Stimulated activated CD4-positive, alpha-beta T cell treated with anti-CD3 and anti-CD28 coated beads, TNF-alpha, amount 100 ng/mL, for 4 hours (primary cell): Measurements from ENCODE around the gene GNRH2.
"Not testable (repeated sequence)": the region's sequence is repeated elsewhere in the genome, so short reads cannot be mapped to it uniquely, and the experiment has no call there.

ENCODE experiments used
- DNase-seq, 3 experiments: peaks; one replicate each; pipeline ENCODE4 v3.0.0-alpha.2; 2020; ENCODE audit warnings: low read depth in 3 of 3

Gene GNRH2, protein sequence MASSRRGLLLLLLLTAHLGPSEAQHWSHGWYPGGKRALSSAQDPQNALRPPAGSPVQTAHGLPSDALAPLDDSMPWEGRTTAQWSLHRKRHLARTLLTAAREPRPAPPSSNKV

DNA sequence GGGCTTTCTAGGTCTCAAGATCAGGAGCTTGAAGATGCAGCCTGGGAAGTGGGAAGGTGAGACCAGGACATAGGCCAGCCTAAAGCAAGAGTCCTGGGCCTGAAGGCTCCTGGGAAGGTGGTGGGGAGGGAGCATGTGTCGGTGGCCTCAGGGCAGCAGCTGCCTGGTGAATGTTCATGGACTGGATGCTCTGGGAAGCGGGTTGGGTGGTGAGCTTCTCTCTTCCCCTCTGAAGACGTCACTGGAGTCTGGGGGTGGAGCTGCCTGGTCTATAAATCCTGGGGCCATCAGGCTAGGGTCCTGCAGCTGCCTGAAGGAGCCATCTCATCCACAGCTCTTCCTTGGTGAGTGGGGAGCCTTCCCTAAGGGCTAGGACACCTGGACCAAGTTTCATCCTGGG lies at the start of gene GNRH2:
Gene GNRH2 (plus strand): TSS at position 301 of the 400 bp plus-strand sequence. CDS start 793 bp downstream, outside the sequence.
- no peak for DNase-seq

DNA sequence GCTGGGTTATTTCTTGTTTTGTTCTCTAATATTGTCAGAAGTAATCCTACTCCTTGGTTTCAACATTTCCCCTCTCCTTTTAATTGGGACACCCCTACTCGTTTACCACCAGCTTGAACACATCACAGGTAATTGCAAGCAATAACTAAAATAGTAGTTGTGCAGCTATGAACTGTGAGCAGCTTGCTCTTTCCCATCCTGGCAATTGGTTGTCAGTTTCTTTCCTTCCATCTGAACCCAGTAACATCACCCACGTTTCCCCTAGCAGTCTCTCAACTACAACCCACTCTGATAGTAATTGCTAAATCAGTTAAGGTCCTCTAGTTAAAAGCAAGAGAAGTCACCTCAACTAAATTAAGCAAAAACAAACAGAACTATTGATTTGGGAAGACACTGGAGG lies 47.6 kb upstream of the GNRH2 start:
- no peak for DNase-seq

DNA sequence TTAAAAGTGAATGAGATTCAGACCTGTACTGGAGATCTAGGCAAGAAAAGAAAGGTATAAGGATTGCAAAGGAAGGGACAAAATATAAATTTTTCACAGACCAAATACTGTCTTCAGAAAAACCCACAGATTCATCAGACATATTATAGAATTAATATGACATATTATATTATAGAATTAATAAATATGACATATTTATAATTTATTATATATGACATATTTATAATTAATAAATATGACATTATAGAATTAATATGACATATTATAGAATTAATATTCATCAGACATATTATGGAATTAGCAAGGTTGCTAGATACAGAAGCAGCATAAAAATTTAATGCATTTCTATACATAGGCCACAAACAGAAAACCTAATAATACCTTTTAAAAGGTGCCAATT lies 44.7 kb upstream of the GNRH2 start:
- DNase-seq = no peak

DNA sequence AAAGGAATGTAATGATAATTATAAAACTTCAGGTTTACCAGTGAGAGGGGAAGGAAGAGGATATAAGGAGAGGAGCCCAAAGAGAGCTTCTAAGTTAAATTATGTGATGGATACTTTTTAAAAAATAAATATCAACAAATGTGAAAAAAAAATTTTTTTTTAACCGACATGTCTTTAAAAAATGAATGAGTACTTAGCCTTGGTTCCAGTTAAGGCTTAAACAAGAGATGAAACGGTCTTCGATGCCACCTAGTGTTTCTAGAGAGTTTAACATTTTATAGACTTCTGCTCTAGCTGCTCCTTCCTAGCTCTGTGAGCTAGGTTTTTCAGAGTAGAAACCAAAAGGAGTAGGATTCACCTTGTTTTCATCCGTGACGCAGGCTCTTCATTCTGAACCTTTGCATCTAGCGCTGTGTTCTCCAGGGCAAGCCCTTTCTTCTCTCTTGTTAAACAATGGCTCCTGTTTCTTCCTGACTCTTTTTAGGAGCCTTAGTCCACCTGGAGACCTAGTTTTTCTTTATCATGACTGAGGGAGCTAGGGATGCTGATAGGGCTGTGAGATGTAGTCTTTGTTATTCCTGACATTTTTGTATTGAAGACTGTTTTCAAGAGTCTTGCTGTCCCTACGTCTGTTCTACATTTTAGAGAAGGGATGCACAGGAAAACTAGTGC lies 42.4 kb upstream of the GNRH2 start:
- DNase-seq = no peak

DNA sequence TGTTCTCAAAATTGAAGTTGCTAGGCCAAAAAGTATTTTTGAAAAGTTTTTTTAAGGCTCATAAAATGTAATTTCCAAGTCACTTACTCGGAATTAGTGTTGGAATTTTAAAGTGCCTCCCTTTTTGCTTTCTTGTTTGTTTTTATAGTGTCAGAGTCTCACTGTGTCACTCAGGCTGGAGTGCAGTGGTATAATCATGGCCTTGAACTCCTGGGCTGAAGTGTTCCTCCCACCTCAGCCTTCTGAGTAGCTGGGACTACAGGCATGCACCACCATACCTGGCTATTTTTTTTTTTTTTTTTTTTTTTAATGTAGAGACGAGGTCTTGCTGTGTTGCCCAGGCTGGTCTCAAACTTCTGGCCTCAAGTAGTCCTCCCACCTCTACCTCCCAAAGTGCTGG lies 40.0 kb upstream of the GNRH2 start:
- DNase-seq = no peak

DNA sequence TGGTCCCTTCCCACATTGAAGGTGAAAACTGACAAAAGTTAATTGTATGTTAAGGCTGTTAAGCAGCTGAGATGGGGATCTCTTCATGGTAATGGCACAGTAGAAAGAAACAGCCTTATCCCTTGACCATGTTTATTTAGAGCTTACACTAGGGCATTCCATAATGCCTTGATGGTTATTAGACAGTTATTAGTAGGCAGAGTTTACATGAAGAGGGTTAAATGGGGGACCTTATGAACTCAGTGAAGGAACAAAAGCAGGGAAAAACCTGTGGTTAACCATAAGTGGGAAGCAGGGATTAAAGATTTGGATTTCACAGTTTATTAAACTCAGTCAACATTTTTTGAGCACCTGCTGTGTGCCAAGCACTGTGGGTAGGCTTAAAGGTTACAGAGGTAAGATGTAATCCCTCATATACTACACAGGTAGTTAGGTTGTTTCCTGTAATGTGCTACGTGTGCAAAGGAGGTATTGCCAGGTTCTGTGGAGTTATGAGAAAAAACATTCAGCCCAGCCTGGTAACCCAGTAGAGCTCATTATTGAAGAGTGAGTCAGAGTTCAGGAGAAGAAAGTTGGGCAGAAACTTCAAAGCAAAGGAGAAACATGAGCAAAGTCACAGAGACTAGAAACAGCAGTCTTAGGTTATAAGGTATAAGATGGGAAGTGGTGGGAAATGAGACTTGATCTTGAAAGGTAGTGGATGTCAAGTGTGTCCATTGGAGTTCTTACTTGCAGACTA lies 32.3 kb upstream of the GNRH2 start:
- DNase-seq = no peak

DNA sequence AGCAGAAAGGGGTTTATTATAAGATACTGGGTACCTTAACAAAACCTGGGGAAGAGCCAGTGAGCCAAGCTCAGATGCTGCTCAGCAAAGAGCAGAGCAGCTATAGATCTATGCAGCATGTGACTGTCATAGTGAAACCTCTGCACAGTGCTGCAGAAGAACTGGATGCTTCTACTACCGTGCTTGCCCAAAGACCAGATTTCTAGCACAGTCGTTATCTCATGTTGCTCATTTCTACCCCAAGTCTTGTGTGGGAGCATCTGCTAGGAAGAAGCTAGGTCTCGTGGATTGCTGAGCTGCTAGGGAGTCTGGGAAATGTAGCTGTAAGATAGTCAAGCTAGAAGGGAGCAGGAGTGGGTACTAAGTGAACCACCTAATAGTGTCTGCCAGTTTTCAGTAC lies 31.7 kb upstream of the GNRH2 start:
- no peak for DNase-seq

DNA sequence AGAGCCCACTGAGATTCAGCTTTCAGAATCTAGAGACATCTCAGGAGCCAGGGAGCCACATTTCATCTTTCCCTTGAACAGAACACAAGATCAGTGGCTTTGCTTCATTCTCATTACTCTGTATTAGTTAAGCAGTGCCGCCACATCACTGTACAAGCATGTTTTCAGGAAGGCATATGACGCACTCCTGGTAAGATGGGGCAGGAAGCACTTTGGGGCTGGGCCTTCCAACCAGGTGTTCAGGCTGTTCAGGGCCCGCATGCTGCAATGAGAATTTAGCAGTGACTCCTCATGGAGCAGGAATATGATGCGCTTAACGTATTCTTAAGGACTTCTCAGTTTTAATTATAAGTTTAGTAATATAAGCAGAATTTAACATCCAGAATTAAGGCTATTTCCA lies 29.7 kb upstream of the GNRH2 start:
- DNase-seq = no peak

DNA sequence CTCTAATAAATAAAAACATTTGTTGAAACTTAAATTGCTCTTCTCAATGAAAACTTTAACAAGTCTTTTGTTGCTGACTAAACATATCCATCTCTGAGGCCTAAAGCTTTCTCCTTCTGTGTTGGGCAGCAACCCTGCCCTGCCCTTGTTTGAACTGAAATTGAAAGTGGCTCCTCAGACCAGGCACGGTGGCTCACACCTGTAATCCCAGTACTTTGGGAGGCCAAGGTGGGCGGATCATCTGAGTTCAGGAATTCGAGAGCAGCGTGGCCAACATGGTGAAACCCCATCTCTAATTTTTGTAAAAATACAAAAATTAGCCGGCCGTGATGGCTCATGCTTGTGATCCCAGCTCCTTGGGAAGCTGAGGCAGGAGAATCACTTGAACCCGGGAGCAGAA lies 29.2 kb upstream of the GNRH2 start:
- DNase-seq = no peak

DNA sequence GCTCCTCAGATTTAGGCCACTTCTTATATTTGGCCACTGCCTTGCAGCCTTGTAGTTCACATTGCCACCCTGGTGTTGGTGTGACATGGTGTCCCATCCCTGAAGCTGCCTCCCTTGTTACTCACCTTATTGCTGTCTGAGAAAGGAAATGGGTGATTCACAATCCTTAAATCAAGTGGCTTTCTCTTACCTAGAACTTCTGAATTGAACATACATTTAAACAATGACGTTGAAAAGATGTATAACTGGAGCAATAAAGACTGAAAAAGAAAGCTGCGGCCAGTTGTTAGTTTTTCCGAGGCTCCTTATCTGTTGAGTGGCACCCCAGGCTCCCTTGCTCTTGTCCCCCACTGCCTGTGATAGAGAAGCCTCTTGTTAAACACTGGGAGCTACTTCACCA lies 28.8 kb upstream of the GNRH2 start:
- no peak for DNase-seq

DNA sequence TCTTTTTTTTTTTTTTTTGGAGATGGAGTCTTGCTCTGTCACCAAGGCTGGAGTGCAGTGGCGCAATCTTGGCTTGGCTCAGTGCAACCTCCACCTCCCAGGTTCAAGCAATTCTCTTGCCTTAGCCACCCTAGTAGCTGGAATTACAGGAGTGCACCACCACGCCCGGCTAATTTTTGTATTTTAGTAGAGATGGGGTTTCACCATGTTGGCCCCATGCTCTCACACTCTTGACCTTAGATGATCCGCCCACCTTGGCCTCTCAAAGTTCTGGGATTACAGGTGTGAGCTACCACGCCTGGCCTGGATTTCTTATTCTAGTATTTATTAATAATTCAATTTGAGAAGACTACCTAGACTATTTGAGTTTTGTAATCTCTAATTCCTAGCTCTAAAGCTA lies 28.1 kb upstream of the GNRH2 start:
- not testable (repeated sequence) for DNase-seq

DNA sequence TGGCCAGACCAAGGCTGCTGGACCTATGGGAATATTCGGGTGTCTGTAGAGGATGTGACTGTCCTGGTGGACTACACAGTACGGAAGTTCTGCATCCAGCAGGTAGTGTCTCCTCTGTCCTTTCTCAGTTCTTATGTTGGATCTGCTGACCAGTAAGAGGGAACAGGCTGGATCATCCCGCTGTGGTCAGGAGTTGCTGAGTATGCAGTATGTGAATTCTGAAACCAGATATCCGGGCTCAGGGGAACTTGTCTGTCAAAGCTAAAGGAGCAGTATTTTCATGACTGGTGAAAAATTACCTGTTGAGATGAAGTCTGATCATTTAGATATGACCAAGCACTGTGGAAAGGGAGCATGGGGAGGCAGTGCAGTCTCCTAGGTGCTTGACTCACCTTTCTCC lies 22.1 kb upstream of the GNRH2 start:
- DNase-seq = no peak

DNA sequence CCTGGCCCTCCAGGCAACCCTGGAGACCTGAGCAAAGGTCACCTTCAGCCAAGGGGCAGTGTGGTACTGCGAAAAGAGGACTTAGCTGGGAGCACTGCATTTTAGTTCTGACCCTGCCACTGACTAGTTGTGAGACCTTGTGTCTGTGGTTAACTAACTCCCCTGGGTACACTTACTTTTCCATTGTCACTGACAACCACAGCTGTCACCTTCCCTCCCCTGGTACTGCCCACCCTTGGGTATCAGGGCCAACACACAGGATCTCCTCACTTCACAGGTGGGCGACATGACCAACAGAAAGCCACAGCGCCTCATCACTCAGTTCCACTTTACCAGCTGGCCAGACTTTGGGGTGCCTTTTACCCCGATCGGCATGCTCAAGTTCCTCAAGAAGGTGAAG lies 21.6 kb upstream of the GNRH2 start:
- no peak for DNase-seq

DNA sequence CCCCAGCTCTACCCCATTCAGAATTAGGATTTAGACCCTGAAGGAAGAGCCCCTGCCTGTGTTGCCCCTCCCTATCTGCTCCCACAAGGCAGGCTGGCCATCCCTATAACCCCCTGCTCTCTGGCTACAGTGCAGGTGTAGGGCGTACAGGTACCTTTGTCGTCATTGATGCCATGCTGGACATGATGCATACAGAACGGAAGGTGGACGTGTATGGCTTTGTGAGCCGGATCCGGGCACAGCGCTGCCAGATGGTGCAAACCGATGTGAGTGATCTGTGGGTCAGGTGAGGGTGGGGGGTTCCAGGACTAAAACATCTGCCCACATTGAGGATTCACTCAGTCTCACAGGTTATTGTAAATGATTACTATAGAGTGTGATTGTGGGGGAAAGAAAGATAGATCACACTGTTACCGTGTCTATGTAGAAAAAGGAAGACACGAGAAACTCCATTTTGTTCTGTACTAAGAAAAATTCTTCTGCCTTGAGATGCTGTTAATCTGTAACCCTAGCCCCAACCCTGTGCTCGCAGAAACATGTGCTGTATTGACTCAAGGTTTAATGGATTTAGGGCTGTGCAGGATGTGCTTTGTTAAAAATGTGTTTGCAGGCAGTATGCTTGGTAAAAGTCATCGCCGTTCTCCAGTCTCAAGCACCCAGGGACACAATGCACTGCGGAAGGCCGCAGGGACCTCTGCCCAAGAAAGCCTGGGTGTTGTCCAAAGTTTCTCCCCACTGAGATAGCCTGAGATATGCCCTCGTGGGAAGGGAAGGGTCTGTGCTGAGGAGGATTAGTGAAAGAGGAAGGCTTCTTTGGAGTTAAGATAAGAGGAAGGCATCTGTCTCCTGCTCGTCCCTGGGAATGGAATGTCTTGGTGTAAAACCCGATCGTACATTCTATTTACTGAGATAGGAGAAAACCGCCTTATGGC lies 20.6 kb upstream of the GNRH2 start:
- DNase-seq = not testable (repeated sequence)

DNA sequence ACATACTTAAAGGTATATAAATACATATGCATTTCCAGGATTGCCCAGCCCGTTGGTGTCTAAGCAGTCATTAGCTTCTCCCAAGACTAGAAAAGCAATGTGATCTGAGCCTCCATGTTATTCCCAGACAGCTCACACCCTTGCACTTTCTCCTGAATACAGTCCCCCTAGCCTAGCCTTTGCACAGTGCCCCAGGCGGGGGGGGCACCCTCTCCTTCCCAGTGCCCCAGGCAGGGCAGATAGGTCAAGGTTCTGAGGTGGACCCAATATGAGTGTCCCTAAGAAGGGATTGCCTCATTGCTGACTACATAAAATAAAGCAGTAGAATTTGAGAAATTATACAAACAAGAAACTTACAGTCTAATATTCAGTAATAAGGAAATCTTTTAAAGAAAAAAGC lies 15.4 kb upstream of the GNRH2 start:
- DNase-seq = no peak

DNA sequence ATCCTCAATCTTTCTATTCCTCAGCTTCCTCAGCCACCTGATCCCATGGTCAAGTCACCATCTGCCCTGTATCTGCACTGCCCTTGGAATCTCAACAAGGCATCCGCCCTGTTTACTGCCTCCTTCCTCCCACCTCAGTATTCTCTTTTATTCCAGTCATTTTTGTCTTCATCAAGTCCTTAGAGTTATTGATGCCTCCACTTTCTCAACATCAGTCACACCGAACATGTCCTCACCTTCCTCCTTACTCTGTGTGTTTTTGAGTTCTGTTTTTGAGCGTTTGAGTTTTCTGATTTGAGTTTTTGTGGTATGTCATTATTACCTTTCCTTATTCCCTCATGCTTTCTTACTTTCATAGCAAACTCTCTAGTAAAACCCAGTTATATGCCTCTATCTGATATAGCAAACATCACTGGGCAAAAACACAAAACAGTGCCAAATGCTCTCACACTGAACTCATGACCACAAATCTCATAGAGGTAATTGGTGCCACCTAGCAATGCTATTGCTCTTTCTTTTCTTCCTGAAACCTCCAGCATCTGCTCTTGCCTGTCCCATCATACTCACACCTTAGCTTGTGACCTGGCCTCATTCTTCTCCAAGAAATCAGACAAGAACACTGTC lies 11.8 kb upstream of the GNRH2 start:
- no peak for DNase-seq

DNA sequence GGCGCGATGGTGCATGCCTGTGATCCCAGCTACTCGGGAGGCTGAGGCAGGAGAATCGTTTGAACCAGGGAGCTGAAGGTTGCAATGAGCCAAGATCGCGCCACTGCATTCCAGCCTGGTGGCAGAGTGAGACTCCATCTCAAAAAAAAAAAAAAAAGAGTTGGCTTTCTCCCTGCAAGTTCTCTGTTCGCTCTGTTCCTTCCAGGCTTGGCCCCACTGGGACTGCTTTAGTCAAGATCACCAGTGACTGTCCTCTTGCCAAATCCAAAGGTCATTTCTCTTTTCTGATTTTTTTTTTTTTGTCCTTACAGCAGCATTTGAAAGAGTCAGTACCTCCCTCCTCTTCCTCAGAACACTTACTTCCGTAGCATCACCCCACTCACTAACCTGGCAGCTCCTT lies 10.8 kb upstream of the GNRH2 start:
- DNase-seq = no peak

DNA sequence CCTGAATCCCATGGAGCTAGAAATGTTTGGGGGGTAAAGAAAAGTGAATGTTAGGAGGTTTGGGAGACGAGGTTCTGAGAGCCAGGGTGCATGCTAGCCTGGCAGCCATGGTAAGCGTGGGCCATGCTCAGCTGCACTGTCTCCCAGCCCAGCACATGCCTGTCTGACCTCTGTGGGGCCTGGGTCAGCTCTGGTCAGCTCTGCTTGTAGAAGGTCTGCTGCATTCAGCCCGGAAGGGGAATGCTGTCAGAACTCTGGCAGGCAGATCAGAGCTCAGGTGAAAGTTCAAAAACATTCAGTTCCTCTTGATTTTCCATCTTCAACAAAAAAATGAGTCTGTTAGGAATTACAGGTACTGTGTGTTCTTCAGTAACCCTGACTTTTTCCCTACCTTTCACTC lies 5.8 kb upstream of the GNRH2 start:
- no peak for DNase-seq

DNA sequence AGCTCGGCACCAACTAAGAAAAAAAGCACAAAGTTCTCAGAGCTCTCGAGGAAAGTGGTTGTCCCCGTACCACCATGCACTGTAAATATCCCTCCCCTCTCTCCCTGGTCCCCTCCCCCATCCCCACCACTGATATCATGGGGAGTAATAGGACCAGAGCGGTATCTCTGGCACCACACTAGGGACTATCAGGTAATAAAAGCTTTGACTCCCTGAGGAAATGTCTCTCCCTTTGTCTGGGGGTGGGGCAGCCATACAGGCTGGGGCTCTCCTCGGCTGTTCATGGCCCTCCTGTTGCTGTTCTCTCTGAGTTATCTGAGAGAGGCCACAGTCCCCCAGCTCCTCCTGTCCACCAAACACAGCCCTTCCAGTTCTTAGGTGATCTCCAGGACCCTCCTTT lies 5.0 kb upstream of the GNRH2 start:
- DNase-seq = no peak

DNA sequence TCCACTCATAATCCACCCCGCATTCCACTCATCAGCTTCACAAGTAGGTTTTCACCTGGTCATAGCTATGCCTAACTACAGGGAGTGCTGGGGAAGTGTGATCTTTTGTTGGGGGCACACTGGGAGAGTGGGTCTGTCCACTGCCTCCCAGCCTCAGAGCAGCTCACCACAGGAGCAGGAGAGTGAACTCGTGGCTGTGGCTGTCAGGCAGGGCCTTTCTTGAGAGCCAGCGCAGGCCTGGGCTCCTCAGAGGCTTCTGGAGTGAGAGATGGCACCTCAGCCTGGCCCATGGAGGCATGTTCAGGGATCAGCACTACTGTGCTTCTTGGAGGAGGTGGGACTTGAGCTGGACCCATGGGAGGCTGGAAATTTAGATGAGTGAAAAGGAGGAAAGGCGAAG lies 4.0 kb upstream of the GNRH2 start:
- DNase-seq = no peak

DNA sequence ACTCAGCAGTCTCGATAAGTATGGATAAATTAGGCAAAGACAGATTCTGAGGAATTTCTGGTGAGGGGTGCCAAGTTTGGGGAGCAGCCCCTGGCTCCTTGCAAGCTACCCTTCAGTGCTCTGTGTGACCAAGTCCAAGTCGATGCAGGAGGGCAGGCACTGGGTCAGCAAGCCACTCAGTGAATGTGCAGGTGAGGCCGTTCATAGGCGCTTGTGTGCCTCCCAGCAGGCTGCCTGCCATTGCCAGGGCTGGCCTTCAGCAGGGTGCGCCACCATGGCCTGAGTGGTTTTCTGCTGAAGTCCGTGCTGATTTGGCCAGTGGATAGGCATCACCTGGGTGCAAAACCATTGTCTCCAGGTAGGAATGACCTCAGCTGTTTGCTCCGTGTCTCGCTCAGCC lies 3.3 kb upstream of the GNRH2 start:
- no peak for DNase-seq

DNA sequence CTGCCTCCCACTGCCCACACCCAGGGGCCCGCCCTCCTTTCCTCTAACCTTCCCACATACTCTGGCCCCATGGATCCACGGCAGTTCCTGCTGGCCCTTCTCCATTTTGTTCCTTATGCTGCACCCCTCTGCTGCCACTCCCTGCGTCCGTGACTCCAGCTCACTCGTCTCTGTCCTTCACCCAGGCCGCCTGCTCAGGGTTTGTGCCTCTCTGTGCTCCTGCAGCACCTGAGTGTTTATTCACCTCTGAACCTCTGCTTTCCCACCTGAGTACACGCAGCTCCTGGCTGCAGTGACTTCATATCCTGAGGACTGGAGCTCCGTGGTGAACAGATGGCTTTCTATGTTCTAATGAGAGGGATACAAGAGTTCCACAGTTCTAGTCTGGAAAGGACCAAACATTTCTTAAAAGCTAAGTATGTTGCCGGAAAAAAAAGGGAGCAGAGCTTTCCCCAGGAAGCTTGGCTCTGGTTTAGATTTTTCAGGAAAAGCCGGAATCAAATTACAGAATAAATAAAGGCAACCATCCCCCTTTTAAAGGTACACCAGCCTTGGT lies 1.5 kb upstream of the GNRH2 start:
- no peak for DNase-seq
